ENCODE measurements around the gene C9orf152. TPM values are rescaled to one million over a fixed set of nuclear protein-coding genes. Genes with fewer than 3 reads are reported as not detected.

C9orf152 gene
- total RNA-seq, 6 donors from 2014 or later: 6.3 to 26.3 (median 15.9) TPM

GRCh38 chr9:110178281-110178680 lies 29.7 kb downstream of the C9orf152 start:
- H3K27ac ChIP-seq: no peak overlapping the region
- H3K36me3 ChIP-seq: no peaks in the 10 kb centered on the region
- 53 to 62% methylated on average over 1 of the region's 1 CpG for WGBS, 2 donors
- H3K4me3 ChIP-seq: no peak overlapping the region
- H3K9me3 ChIP-seq: no peaks in the 10 kb centered on the region
- no peak for ATAC-seq (ENCODE audit: low FRiP score in 2 of 2)
- TF ChIP-seq POLR2A (IDR thresholded peaks at IDR 0.05): no peak
- no peak for TF ChIP-seq POLR2AphosphoS5 (IDR thresholded peaks at IDR 0.05)
- no peak for TF ChIP-seq EP300 (IDR thresholded peaks at IDR 0.05)
- TF ChIP-seq CTCF (IDR thresholded peaks at IDR 0.05): no peak
- H3K27me3 ChIP-seq: no peaks in the 10 kb centered on the region
- no peak for DNase-seq
- H3K4me1 ChIP-seq: peaks cover 0 to 3% (median 0%) of the 10 kb centered on the region in 4 donors

- Histone ChIP-seq H3K27me3 (no peaks in the 10 kb centered on the region), H3K4me1 (peaks cover 0 to 7% (median 0%) of the 10 kb centered on the region in 4 donors), H3K9me3 (no peaks in the 10 kb centered on the region), H3K36me3 (peaks cover 0 to 17% (median 0%) of the 10 kb centered on the region in 4 donors), H3K4me3 (no peak overlapping the region), H3K27ac (no peak overlapping the region)
- WGBS, 2 donors: 91 to 94% methylated on average over 4 of the region's 4 CpGs
- DNase-seq (no peak), ATAC-seq (ENCODE audit: low FRiP score in 2 of 2) (no peak)
- TF ChIP-seq POLR2A (IDR thresholded peaks at IDR 0.05) (no peak), EP300 (IDR thresholded peaks at IDR 0.05) (no peak)
Measured at GRCh38 chr9:110175275-110175968, 32.5 kb downstream of the C9orf152 start.

GRCh38 chr9:110173322-110173642 lies 34.7 kb downstream of the C9orf152 start:
- no peak for ATAC-seq (ENCODE audit: low FRiP score in 2 of 2)
- Histone ChIP-seq H3K4me3 (no peak overlapping the region), H3K27ac (peak overlapping the region in 1 of 4 donors; percentile 57), H3K9me3 (no peaks in the 10 kb centered on the region), H3K27me3 (no peaks in the 10 kb centered on the region), H3K36me3 (peaks cover 0 to 38% (median 3%) of the 10 kb centered on the region in 4 donors), H3K4me1 (peaks cover 0 to 8% (median 4%) of the 10 kb centered on the region in 4 donors)
- peak in 1 of 2 donors; percentile 11 for DNase-seq
- TF ChIP-seq EP300 (IDR thresholded peaks at IDR 0.05) (no peak), POLR2AphosphoS5 (IDR thresholded peaks at IDR 0.05) (no peak), POLR2A (IDR thresholded peaks at IDR 0.05) (no peak), CTCF (IDR thresholded peaks at IDR 0.05) (no peak)
- 56 to 66% methylated on average over 7 of the region's 7 CpGs for WGBS, 2 donors

GRCh38 chr9:110170357-110171257 lies 37.4 kb downstream of the C9orf152 start:
- DNase-seq: peak in 1 of 2 donors; percentile 5
- no peak overlapping the region for H3K4me3 ChIP-seq
- 74 to 84% methylated on average over 9 of the region's 9 CpGs for WGBS, 2 donors
- no peaks in the 10 kb centered on the region for H3K9me3 ChIP-seq
- peaks cover 0 to 38% (median 3%) of the 10 kb centered on the region in 4 donors for H3K36me3 ChIP-seq
- ATAC-seq (ENCODE audit: low FRiP score in 2 of 2): no peak
- H3K4me1 ChIP-seq: peaks cover 5 to 17% (median 12%) of the 10 kb centered on the region in 4 donors
- TF ChIP-seq EP300 (IDR thresholded peaks at IDR 0.05) (no peak), POLR2A (IDR thresholded peaks at IDR 0.05) (no peak), POLR2AphosphoS5 (IDR thresholded peaks at IDR 0.05) (no peak), CTCF (IDR thresholded peaks at IDR 0.05) (no peak)
- no peak overlapping the region for H3K27ac ChIP-seq
- H3K27me3 ChIP-seq: no peaks in the 10 kb centered on the region

GRCh38 chr9:110168486-110168885 lies 39.5 kb downstream of the C9orf152 start:
- DNase-seq: no peak
- Histone ChIP-seq H3K36me3 (peaks cover 0 to 38% (median 3%) of the 10 kb centered on the region in 4 donors), H3K4me1 (peaks cover 5 to 17% (median 12%) of the 10 kb centered on the region in 4 donors), H3K4me3 (no peak overlapping the region), H3K27me3 (no peaks in the 10 kb centered on the region), H3K27ac (no peak overlapping the region), H3K9me3 (no peaks in the 10 kb centered on the region)
- WGBS, 2 donors: 69 to 70% methylated on average over 5 of the region's 5 CpGs
- TF ChIP-seq POLR2AphosphoS5 (IDR thresholded peaks at IDR 0.05) (no peak), CTCF (IDR thresholded peaks at IDR 0.05) (no peak), POLR2A (IDR thresholded peaks at IDR 0.05) (no peak), EP300 (IDR thresholded peaks at IDR 0.05) (no peak)
- no peak for ATAC-seq (ENCODE audit: low FRiP score in 2 of 2)
